Panc1 (cell line): Measurements from ENCODE around the gene PTK6. TPM values are rescaled to one million over a fixed set of nuclear protein-coding genes. Genes with fewer than 3 reads are reported as not detected.

ENCODE experiments used
- ATAC-seq: fragments of 200-7000 bp; cut with Tn5 transposase; 2 replicates; pipeline ENCODE4 v1.9.1; 2020; ENCODE audit warnings: mild to moderate bottlenecking, moderate library complexity
- BruUV-seq: library from RNA; stranded (reverse); fragments of 400-500 nt; replicated peaks from 2 replicates; lab custom pipeline; 2021; lab: Mats Ljungman, UMichigan
- CTCF ChIA-PET: fragments of 300-600 bp; sonication (Branson Sonifier 250); formaldehyde crosslinking; loops from one replicate; lab custom pipeline; 2022; ENCODE audit warnings: antibody characterized with exemption; lab: Charles Lee
- POLR2A ChIA-PET: fragments of 300-600 bp; sonication (Branson Sonifier 250); formaldehyde crosslinking; loops from one replicate; lab custom pipeline; 2022; ENCODE audit warnings: antibody characterized with exemption; lab: Charles Lee
- DNase-seq: peaks from one replicate; pipeline ENCODE4 v3.0.0-alpha.2; 2010; ENCODE audit warnings: low read depth, low spot score
- H3K27ac ChIP-seq: 2 replicates; pipeline ENCODE4 v1.5.1; 2011; ENCODE audit warnings: mild to moderate bottlenecking, low read length, inconsistent platforms
- H3K27me3 ChIP-seq: fragments of 200-500 bp; sonication (Bioruptor generic); 2 replicates; pipeline ENCODE4 v1.6.0; 2014; ENCODE audit warnings: low read length, inconsistent platforms; ENCODE audit not compliant: control insufficient read depth, insufficient read depth
- H3K36me3 ChIP-seq: fragments of 200-500 bp; sonication (Bioruptor generic); 2 replicates; pipeline ENCODE4 v1.5.1; 2014; ENCODE audit warnings: inconsistent platforms, mild to moderate bottlenecking, low read length, moderate library complexity; ENCODE audit not compliant: control insufficient read depth, insufficient read depth
- H3K4me1 ChIP-seq: 2 replicates; pipeline ENCODE4 v1.5.1; 2011; ENCODE audit warnings: inconsistent platforms, mild to moderate bottlenecking, low read length, moderate library complexity; ENCODE audit not compliant: control insufficient read depth, insufficient read depth
- H3K4me3 ChIP-seq, 2 experiments: 2 replicates each; pipeline ENCODE4 v1.5.1; 2011 to 2012; ENCODE audit warnings: low read depth in 2 of 2, low read length in 2 of 2, mild to moderate bottlenecking in 2 of 2, inconsistent platforms in 1 of 2, moderate library complexity in 1 of 2
- H3K9me3 ChIP-seq: fragments of 200-500 bp; sonication (Bioruptor generic); 2 replicates; pipeline ENCODE4 v1.5.1; 2014; ENCODE audit warnings: low read depth, mild to moderate bottlenecking, inconsistent platforms, low read length, moderate library complexity; ENCODE audit not compliant: control insufficient read depth, insufficient read depth
- CTCF ChIP-seq: fragments of 450-650 bp; IDR thresholded peaks from 2 replicates; pipeline ENCODE4 v1.5.1; 2017; ENCODE audit warnings: mild to moderate bottlenecking
- POLR2AphosphoS5 ChIP-seq: IDR thresholded peaks from 2 replicates; pipeline ENCODE4 v1.6.1; 2012; ENCODE audit warnings: mild to moderate bottlenecking, low read depth, low read length, moderate library complexity
- SIN3A ChIP-seq: IDR thresholded peaks from 2 replicates; pipeline ENCODE4 v1.6.1; 2012; ENCODE audit warnings: low read depth, mild to moderate bottlenecking, low read length, moderate library complexity, borderline replicate concordance; ENCODE audit not compliant: insufficient read depth
- TCF7L2 ChIP-seq: IDR thresholded peaks from 2 replicates; pipeline ENCODE4 v1.6.1; 2011; ENCODE audit warnings: mild to moderate bottlenecking, low read depth, low read length, inconsistent platforms
- in situ Hi-C: cut with HindIII; loops from 2 replicates; pipeline ENCODE4 v1.10.0; 2016; ENCODE audit warnings: low sequenced_read_pairs, low pct_unique_long_range_greater_than_20kb
- intact Hi-C: fragments of 100-400 bp; cut with micrococcal nuclease; formaldehyde crosslinking; loops from one replicate; pipeline ENCODE4 v1.10.0; 2022; ENCODE audit not compliant: unreplicated experiment
- total RNA-seq: library from RNA; stranded (reverse); gene quantifications from one replicate; pipeline ENCODE4 v1.2.1, GENCODE V29; 2021; ENCODE audit not compliant: unreplicated experiment
- TF ChIP-seq, protein P1 (sequence below), 2 experiments: IDR thresholded peaks; 2 replicates each; pipeline ENCODE4 v1.6.1; 2011 to 2012; ENCODE audit warnings: low read depth in 2 of 2, control low read depth in 1 of 2, low read length in 1 of 2, mild to moderate bottlenecking in 1 of 2, moderate library complexity in 1 of 2; ENCODE audit not compliant: insufficient read depth in 1 of 2

Gene PTK6
- total RNA-seq, 1 experiment from 2014 or later, result 6.5 TPM

DNA sequence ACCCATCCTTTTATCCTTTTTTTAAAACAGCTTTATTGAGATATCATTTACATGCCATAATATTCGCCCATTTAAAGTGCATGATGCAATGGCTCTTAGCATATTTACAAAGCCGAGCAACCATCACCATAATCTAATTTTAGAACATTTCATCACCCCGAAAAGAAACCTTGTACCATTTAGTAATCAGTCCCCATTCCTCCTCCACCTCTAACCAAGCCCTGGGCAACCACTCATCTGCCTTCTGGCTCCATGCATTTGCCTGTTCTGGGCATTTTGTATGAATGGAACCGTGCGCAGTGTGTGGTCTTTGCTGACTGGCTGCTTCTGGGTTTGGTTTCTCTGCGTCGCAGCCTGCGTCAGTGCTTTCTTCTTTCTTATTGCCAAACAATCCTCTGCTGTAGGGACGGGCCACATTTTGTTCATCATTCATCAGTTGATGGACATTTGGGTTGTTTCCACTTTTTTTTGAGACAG lies 28.1 kb downstream of the PTK6 start:
- H3K4me3 ChIP-seq, result no peak overlapping the region
- no TSS peak for BruUV-seq
- TF ChIP-seq SIN3A, result no peak
- no peak for TF ChIP-seq POLR2AphosphoS5
- no peak for TF ChIP-seq CTCF
- no peak for TF ChIP-seq TCF7L2
- TF ChIP-seq, protein P1, sequence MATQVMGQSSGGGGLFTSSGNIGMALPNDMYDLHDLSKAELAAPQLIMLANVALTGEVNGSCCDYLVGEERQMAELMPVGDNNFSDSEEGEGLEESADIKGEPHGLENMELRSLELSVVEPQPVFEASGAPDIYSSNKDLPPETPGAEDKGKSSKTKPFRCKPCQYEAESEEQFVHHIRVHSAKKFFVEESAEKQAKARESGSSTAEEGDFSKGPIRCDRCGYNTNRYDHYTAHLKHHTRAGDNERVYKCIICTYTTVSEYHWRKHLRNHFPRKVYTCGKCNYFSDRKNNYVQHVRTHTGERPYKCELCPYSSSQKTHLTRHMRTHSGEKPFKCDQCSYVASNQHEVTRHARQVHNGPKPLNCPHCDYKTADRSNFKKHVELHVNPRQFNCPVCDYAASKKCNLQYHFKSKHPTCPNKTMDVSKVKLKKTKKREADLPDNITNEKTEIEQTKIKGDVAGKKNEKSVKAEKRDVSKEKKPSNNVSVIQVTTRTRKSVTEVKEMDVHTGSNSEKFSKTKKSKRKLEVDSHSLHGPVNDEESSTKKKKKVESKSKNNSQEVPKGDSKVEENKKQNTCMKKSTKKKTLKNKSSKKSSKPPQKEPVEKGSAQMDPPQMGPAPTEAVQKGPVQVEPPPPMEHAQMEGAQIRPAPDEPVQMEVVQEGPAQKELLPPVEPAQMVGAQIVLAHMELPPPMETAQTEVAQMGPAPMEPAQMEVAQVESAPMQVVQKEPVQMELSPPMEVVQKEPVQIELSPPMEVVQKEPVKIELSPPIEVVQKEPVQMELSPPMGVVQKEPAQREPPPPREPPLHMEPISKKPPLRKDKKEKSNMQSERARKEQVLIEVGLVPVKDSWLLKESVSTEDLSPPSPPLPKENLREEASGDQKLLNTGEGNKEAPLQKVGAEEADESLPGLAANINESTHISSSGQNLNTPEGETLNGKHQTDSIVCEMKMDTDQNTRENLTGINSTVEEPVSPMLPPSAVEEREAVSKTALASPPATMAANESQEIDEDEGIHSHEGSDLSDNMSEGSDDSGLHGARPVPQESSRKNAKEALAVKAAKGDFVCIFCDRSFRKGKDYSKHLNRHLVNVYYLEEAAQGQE (IDR thresholded peaks at IDR 0.05; ENCODE audit: insufficient read depth in 1 of 2, low read depth in 2 of 2, low read length in 1 of 2), result no peak
- in situ Hi-C loops, result no loop called here
- H3K9me3 ChIP-seq, result no peaks in the 10 kb centered on the region
- intact Hi-C loops, result no loop called here
- ChIA-PET POLR2A (no interaction called here), CTCF (no interaction called here)
- no peaks in the 10 kb centered on the region for H3K4me1 ChIP-seq
- ATAC-seq, result no peak
- no peaks in the 10 kb centered on the region for H3K27me3 ChIP-seq
- H3K27ac ChIP-seq, result no peak overlapping the region
- no peak for DNase-seq
- no peaks in the 10 kb centered on the region for H3K36me3 ChIP-seq

- BruUV-seq, result no TSS peak
- CTCF ChIA-PET, result no interaction called here
- ATAC-seq (no peak), DNase-seq (no peak)
- Histone ChIP-seq H3K4me1 (no peaks in the 10 kb centered on the region), H3K4me3 (no peak overlapping the region), H3K9me3 (no peaks in the 10 kb centered on the region), H3K27ac (no peak overlapping the region), H3K36me3 (no peaks in the 10 kb centered on the region), H3K27me3 (no peaks in the 10 kb centered on the region)
- TF ChIP-seq TCF7L2 (no peak), SIN3A (no peak), CTCF (no peak)
- TF ChIP-seq, protein P1 (IDR thresholded peaks at IDR 0.05; ENCODE audit: insufficient read depth in 1 of 2, low read depth in 2 of 2, low read length in 1 of 2), result no peak
- in situ Hi-C loops, result no loop called here
- POLR2A ChIA-PET, result interaction anchor here (0.6 kb wide), 1 partner anchor 472 kb away, joined by 4 read pairs; no protein-coding TSS in a partner anchor
- intact Hi-C loops, result no loop called here
Measured at GRCh38 chr20:63508072-63508768, 29.0 kb downstream of the PTK6 start.
